ENCODE measurements around the gene APOL2. TPM values are rescaled to one million over a fixed set of nuclear protein-coding genes. Genes with fewer than 3 reads are reported as not detected.
"Not testable (repeated sequence)": the region's sequence is repeated elsewhere in the genome, so short reads cannot be mapped to it uniquely, and the experiment has no call there.

APOL2 gene
- total RNA-seq, 2 experiments from 2014 or later, result 11.8 to 12.4 TPM

DNA sequence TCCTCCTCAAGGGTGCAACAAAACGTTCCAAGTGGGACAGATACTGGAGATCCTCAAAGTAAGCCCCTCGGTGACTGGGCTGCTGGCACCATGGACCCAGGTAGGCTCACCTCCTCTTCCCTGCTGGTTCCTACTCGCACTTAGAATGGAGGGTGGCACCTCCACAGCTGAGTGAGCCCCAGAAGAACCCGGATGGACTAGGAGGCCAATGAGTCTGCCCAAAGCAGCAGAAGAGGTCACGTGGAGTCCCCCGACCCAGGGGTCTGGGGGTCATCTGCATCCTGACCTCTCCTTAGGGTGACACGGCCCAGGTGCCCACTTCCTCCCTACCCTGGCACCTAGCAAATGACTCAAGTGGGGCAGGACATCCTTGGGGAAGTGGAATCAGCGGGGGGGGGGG, 18.0 kb upstream of the APOL2 start:
- H3K9me2 ChIP-seq (ENCODE audit: insufficient read depth, low read length), result no peaks in the 10 kb centered on the region
- H4K20me1 ChIP-seq (ENCODE audit: insufficient read depth, low read length), result no peaks in the 10 kb centered on the region
- H3K4me1 ChIP-seq (ENCODE audit: insufficient read depth, low read length, poor library complexity, severe bottlenecking), result peaks cover 25% of the 10 kb centered on the region
- H3K36me3 ChIP-seq (ENCODE audit: insufficient read depth, low read length), result no peaks in the 10 kb centered on the region
- CTCF ChIA-PET (ENCODE audit: unreplicated experiment), result no interaction called here
- no TSS peak for BruUV-seq (replicated peaks)
- intact Hi-C loops (cut with micrococcal nuclease; ENCODE audit: unreplicated experiment), result no loop called here
- H3K27ac ChIP-seq (ENCODE audit: low read depth, low read length, poor library complexity, severe bottlenecking), result no peak overlapping the region
- DNase-seq (ENCODE audit: low spot score), result no peak
- TF ChIP-seq EZH2phosphoT487 (IDR thresholded peaks at IDR 0.05; ENCODE audit: borderline replicate concordance, low read depth, low read length), result no peak
- TF ChIP-seq, protein P1, sequence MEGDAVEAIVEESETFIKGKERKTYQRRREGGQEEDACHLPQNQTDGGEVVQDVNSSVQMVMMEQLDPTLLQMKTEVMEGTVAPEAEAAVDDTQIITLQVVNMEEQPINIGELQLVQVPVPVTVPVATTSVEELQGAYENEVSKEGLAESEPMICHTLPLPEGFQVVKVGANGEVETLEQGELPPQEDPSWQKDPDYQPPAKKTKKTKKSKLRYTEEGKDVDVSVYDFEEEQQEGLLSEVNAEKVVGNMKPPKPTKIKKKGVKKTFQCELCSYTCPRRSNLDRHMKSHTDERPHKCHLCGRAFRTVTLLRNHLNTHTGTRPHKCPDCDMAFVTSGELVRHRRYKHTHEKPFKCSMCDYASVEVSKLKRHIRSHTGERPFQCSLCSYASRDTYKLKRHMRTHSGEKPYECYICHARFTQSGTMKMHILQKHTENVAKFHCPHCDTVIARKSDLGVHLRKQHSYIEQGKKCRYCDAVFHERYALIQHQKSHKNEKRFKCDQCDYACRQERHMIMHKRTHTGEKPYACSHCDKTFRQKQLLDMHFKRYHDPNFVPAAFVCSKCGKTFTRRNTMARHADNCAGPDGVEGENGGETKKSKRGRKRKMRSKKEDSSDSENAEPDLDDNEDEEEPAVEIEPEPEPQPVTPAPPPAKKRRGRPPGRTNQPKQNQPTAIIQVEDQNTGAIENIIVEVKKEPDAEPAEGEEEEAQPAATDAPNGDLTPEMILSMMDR (conservative IDR thresholded peaks at IDR 0.05; ENCODE audit: low read length), result no peak
- H3K4me2 ChIP-seq (ENCODE audit: low read length), result no peak overlapping the region
- no peak overlapping the region for H2AFZ ChIP-seq (ENCODE audit: low read length)
- no peaks in the 10 kb centered on the region for H3K79me2 ChIP-seq (ENCODE audit: insufficient read depth, low read depth, low read length)
- no peaks in the 10 kb centered on the region for H3K9me3 ChIP-seq (ENCODE audit: low read length)
- H3K4me3 ChIP-seq (ENCODE audit: low read depth, low read length, poor library complexity, severe bottlenecking), result no peak overlapping the region
- POLR2A ChIA-PET, result no interaction called here

DNA sequence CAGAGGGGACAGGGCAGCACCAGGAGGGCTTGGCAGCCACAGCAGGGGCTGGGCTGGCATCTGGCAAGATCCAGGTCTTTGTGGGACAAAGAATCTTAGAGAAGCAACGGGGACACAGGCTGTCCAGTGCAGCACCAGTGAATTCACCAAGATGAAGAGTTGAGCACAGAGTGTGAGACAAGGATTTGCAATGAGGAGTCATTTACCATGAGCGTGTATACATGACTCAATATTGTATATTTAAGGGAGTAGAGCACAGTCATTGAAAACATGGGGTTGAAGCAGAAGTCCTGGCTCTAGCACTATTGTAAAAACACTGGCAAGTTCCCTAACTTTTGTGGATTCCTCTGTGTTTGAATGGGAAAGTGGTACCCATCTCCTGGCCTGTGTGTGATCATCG, 17.2 kb upstream of the APOL2 start:
- Histone ChIP-seq H3K79me2 (ENCODE audit: insufficient read depth, low read depth, low read length) (no peaks in the 10 kb centered on the region), H3K4me3 (ENCODE audit: low read depth, low read length, poor library complexity, severe bottlenecking) (no peak overlapping the region), H3K9me2 (ENCODE audit: insufficient read depth, low read length) (no peaks in the 10 kb centered on the region), H2AFZ (ENCODE audit: low read length) (no peak overlapping the region), H3K4me1 (ENCODE audit: insufficient read depth, low read length, poor library complexity, severe bottlenecking) (peaks cover 25% of the 10 kb centered on the region), H3K4me2 (ENCODE audit: low read length) (no peak overlapping the region), H3K9me3 (ENCODE audit: low read length) (no peaks in the 10 kb centered on the region), H3K36me3 (ENCODE audit: insufficient read depth, low read length) (no peaks in the 10 kb centered on the region), H4K20me1 (ENCODE audit: insufficient read depth, low read length) (no peaks in the 10 kb centered on the region), H3K27ac (ENCODE audit: low read depth, low read length, poor library complexity, severe bottlenecking) (no peak overlapping the region)
- TF ChIP-seq EZH2phosphoT487 (IDR thresholded peaks at IDR 0.05; ENCODE audit: borderline replicate concordance, low read depth, low read length), result no peak
- TF ChIP-seq, protein P1 (conservative IDR thresholded peaks at IDR 0.05; ENCODE audit: low read length), result no peak
- ChIA-PET CTCF (ENCODE audit: unreplicated experiment) (no interaction called here), POLR2A (no interaction called here)
- DNase-seq (ENCODE audit: low spot score), result no peak
- BruUV-seq (replicated peaks), result no TSS peak
- intact Hi-C loops (cut with micrococcal nuclease; ENCODE audit: unreplicated experiment), result no loop called here

DNA sequence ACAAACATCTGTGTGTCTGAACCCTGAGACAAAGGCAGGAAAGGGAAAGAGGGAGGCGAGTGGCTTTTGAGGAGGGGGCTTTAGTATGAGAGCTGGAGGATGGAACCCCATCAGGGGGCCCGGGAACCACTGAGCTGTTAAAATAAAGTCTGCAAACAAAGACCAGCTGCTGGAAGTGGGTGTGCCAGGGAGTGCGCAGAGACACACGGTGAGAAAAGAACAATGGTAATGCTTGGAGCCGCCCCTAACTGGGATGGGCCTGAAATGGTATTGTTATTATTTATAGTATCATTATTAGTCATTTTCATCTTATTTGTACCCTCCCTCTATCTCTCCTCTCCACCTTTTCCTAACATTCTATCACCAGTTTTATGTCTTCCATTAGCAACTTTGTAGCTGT, 16.2 kb upstream of the APOL2 start:
- H3K4me3 ChIP-seq (ENCODE audit: low read depth, low read length, poor library complexity, severe bottlenecking); H3K36me3 ChIP-seq (ENCODE audit: insufficient read depth, low read length); H3K4me2 ChIP-seq (ENCODE audit: low read length); H3K9me2 ChIP-seq (ENCODE audit: insufficient read depth, low read length); POLR2A ChIA-PET; intact Hi-C loops (cut with micrococcal nuclease; ENCODE audit: unreplicated experiment); H2AFZ ChIP-seq (ENCODE audit: low read length); CTCF ChIA-PET (ENCODE audit: unreplicated experiment); H4K20me1 ChIP-seq (ENCODE audit: insufficient read depth, low read length); H3K27ac ChIP-seq (ENCODE audit: low read depth, low read length, poor library complexity, severe bottlenecking); H3K9me3 ChIP-seq (ENCODE audit: low read length); DNase-seq (ENCODE audit: low spot score); H3K79me2 ChIP-seq (ENCODE audit: insufficient read depth, low read depth, low read length); BruUV-seq (replicated peaks): not testable (repeated sequence)
- peaks cover 25% of the 10 kb centered on the region for H3K4me1 ChIP-seq (ENCODE audit: insufficient read depth, low read length, poor library complexity, severe bottlenecking)
